ENCODE results near the gene FREM3.

FREM3 gene

GRCh38 chr4:143668930-143669552 lies 31.4 kb downstream of the FREM3 start:
- DNase-seq (ENCODE audit: low read depth, low spot score): no peak

DNA sequence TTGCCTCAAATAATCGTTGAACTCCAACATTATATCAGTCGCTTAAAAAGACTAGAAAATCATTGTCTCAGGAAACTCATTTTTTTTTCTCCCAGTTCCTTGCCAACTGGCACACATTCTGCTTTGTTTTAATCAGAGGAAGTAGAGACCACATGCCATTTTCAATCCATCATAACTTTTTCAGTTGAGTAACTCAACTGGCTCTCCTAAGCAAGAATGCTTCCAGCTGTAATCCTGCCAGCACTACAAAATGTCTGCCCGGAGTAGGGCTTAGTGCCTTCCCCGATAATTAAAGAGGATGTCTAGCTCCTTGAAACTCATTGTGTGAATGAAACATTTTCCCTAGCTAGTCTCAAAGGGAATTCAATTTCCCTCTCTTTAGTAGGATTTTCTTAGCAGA lies 33.0 kb downstream of the FREM3 start:
- no peak for DNase-seq (ENCODE audit: low read depth, low spot score)

GRCh38 chr4:143658336-143658735 lies 42.1 kb downstream of the FREM3 start:
- DNase-seq (ENCODE audit: low read depth, low spot score): no peak

DNA sequence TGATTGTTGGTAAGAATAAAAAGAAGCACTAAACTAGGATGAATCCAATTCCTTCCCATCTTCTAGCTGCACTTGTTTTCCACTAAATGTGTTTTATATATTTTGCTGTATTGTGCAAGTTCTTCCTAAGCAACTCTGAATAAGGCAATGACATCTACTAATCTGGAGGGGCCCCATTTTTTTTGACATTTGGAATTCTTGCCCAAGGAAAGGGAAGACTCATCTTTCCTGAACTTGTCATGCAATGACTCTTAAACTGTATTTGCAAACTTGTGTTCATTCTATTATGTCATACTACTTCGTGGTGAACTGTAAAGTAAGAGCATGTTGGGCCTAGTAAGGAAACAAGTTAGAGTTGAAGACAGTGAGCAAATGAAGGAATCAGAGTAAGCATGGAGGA lies 45.9 kb downstream of the FREM3 start:
- DNase-seq (ENCODE audit: low read depth, low spot score): no peak

DNA sequence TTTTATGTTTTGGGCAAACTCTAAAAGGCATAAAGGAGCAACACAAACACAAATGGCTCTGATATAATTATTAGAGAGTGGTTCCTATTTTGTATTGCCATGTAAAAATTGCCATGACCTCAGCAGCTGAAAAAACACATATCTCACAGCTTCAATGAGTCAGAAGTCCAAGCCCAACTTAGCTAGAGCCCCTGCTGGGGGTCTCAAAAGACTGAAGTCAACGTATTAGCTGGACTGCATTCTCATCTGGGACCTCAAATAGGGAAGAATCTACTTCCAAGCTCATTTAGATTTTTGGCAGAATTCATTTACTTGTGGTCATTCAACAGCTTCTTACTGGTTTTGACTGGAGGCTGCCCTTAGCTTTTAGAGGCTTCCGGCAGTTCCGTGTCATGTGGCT lies 47.4 kb downstream of the FREM3 start:
- peak; percentile 74 for DNase-seq (ENCODE audit: low read depth, low spot score)

DNA sequence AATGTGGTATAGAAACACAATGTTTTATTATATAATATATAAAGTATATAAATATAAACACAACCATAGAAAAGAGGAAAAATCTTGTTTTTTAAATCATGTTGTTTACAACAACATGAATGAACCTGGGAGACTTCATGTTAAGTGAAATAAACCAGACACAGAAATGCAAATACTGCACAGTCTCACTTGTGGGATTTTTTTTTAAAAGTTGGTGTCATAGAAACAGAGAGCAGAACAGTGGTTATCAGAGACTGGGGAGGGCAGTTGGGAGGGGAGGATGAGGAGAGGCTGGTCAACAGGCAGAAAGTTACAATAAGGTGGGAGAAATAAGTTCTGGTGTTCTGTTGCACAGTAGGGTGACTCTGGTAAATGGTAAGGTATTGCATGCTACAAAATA lies 57.1 kb downstream of the FREM3 start:
- DNase-seq (ENCODE audit: low read depth, low spot score): no peak

DNA sequence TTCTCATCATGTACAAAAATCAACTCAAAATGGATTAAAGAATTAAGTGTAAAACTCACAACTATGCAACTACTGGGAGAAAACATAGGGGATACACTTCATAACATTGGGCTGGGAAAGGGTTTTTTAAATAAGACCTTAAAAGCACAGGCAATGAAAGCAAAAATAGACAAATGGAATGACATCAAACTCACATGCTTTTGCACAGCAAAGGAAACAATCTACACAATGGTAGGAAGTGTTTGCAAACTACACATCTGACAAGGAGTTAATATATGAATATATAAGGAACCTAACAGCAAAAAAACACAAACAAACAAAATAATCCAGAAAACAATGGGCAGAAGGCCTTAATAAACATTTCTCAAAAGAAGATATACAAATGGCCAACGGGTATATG lies 57.9 kb downstream of the FREM3 start:
- no peak for DNase-seq (ENCODE audit: low read depth, low spot score)

DNA sequence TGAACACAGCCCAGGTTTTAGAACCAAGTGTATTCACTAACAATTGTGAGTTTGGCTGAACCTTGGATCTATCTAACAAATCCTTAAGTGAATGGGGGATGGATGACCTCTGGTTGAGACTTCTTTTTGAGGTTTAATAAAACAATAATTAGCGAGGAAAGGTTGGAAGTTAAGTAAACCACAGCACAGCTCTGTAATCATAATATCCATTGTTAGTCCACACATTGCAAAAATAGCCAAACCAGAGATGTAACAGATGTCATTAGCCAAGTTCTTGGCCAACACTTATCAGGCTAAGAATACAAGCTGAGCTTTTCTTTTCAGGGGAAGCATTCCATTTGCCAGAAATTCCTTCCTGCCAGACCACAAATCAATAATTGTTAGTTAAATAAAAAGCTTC lies 59.1 kb downstream of the FREM3 start:
- DNase-seq (ENCODE audit: low read depth, low spot score): no peak

DNA sequence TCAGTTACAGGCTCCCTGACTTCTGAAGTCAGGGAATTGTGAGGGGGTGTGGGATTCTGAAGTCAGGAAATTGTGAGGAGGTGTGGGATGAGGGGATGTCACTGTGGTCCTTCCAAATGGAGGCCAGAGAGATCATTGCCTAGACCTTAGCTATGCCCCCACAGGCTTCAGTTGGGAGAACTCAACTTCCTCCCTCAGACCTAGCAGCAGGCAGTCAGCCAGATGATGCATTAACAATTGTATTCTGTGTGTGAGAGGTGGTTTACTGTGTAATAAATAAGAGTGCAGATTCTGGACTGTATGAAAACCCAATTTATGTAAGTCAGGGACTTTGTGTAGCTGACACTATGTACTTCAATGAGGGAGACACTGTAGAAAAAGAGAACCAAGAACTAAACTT lies 65.7 kb downstream of the FREM3 start:
- DNase-seq (ENCODE audit: low read depth, low spot score): no peak

- DNase-seq (ENCODE audit: low read depth, low spot score): no peak
These were observed 66.6 kb downstream of the FREM3 start for GRCh38 chr4:143633833-143634232.

DNA sequence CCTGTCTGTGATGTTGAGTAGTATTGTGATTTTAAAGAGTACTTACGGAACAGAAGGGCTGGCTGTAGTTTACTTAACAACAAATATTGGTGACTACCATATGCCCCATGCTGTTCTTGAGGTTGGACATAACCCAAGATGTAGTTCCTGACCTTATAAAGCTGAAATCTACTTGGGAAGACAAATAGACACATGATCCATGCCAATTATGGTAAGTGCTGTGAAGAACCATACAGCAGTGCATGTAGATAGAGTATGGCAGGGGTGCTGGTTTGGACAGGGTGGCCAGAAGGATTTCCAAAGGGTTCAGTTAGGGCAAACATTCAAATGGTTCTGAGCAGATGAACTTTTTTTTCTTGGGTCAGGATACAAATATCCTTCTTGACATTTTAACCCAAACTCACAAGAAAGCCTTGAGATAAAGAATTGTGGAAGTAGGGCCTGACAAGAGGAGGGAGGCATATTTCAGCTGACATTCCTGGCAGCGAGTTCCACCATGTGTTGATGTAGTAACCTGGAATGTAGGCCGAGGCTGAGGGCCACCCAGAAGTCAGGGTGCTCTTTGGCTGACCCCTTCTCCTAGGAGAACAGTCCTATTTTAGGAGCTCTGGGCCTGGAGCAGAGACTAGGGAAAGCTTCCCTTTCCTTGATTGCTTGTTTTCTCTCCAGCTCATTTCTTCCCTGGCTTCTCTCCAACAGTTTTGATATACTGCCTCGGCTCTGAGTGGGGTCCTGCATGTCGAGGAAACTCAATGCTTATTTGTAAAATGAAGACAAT lies 74.2 kb downstream of the FREM3 start:
- no peak for DNase-seq (ENCODE audit: low read depth, low spot score)

GRCh38 chr4:143625632-143626031 lies 74.8 kb downstream of the FREM3 start:
- no peak for DNase-seq (ENCODE audit: low read depth, low spot score)

DNA sequence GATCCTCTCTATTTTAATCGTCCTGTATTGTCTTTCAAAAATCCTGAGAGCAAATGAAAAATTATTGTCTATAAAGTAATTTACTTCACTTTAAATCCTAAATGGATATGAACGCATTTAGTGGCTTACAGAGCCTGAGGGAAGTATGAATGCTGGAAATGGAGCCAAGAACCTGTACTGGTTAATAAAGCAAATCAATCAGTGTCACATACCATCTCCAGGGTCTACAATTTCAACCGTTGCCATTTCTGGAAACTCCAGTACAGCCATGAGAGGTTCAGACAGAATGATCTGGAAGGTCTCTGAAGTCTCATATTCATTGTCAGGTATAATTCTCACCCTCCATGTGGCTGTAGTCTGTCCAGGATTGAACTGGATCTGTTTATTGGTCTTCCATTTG lies 76.6 kb downstream of the FREM3 start:
- no peak for DNase-seq (ENCODE audit: low read depth, low spot score)

DNA sequence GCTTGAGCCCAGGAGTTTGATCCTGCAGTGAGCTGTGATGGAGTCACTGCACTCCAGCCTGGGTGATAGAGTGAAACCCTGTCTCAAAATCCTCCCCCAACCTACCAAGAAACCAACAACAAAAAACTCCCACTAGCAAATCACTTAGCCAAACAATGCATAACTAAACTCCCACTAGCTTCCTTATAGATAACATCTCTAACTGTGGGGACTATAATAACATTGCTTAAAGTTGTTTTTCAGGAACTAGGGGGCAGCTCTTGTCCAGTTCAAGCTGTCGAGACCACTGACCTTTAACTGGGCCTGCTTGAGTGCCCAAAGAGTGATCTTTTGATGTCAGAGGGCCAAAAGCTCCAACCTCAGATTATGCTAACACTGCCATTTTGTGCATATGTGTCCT lies 81.7 kb downstream of the FREM3 start:
- no peak for DNase-seq (ENCODE audit: low read depth, low spot score)

- no peak for DNase-seq (ENCODE audit: low read depth, low spot score)
These were observed 82.3 kb downstream of the FREM3 start for GRCh38 chr4:143617994-143618679.

DNA sequence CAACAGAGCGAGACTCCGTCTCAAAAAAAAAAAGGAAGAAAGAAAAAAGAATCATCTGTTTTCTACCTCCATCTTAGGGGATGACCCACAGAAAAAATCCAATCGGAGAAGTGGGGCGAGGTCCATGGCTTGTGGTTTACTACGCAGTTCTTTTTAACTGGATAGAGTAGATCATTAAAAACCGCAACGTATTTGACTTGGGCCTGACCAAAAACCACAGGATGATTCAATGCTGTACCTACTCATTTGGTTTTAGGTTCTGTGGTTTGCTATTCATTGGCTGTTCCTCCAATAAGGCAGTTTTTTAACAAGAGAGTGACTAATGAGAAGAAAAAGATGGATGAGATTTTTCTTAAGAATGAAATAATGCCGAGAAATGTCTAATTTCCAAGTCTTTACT lies 83.7 kb downstream of the FREM3 start:
- DNase-seq (ENCODE audit: low read depth, low spot score): no peak

- DNase-seq (ENCODE audit: low read depth, low spot score): no peak
These were observed 91.0 kb downstream of the FREM3 start for GRCh38 chr4:143609492-143609891.

- no peak for DNase-seq (ENCODE audit: low read depth, low spot score)
These were observed 94.0 kb downstream of the FREM3 start for GRCh38 chr4:143606480-143606879.

- DNase-seq (ENCODE audit: low read depth, low spot score): no peak
These were observed 100.6 kb downstream of the FREM3 start for GRCh38 chr4:143599827-143600226.

- DNase-seq (ENCODE audit: low read depth, low spot score): no peak
These were observed 101.7 kb downstream of the FREM3 start for GRCh38 chr4:143598816-143599215.

- DNase-seq (ENCODE audit: low read depth, low spot score): no peak
These were observed 103.2 kb downstream of the FREM3 start for GRCh38 chr4:143597276-143597675.

GRCh38 chr4:143587703-143588102 lies 112.8 kb downstream of the FREM3 start:
- no peak for DNase-seq (ENCODE audit: low read depth, low spot score)

- no peak for DNase-seq (ENCODE audit: low read depth, low spot score)
These were observed 114.4 kb downstream of the FREM3 start for GRCh38 chr4:143586080-143586479.
